ENCODE results near the gene TJAP1. TPM values are rescaled to one million over a fixed set of nuclear protein-coding genes. Genes with fewer than 3 reads are reported as not detected.
"Not testable (repeated sequence)": the region's sequence is repeated elsewhere in the genome, so short reads cannot be mapped to it uniquely, and the experiment has no call there.

Gene TJAP1
- total RNA-seq, 1 donor from 2014 or later, result 45.3 TPM

GRCh38 chr6:43455531-43456428 is 21.6 kb upstream of the TJAP1 start, which contains the start of gene DLK2:
DLK2 (minus strand) TSS chr6:43455548; CDS start chr6:43454825, 723 bp downstream.
- H3K9me3 Mint-ChIP-seq, result no peaks in the 10 kb centered on the region
- POLR2A ChIA-PET, result interaction anchor here (0.6 to 2.1 kb wide), 9 partner anchors 8 to 681 kb away, joined by 3 to 15 read pairs (median 5); partner anchors contain the start of genes ABCC10, LRRC73 and TJAP1
- no peak for TF ChIP-seq CTCF (IDR thresholded peaks at IDR 0.05)
- peak; percentile 41 for DNase-seq
- ATAC-seq (ENCODE audit: low read depth), result peak; percentile 57
- H3K4me3 Mint-ChIP-seq, result peak within 1 kb of the TSS; percentile 88
- H3K27ac Mint-ChIP-seq, result peak within 1 kb of the TSS; percentile 71
- peaks cover 16% of the 10 kb centered on the region for H3K4me1 Mint-ChIP-seq
- peaks cover 24% of the 10 kb centered on the region for H3K36me3 Mint-ChIP-seq (ENCODE audit: low read depth)
- H3K27me3 Mint-ChIP-seq, result no peaks in the 10 kb centered on the region
- intact Hi-C loops (cut with micrococcal nuclease), result loop anchor here (1.0 to 10.0 kb wide), 5 partner anchors 22 to 193 kb away; partner anchors contain the start of genes ABCC10, TJAP1 and ZNF318
- CTCF ChIA-PET, result interaction anchor here (1.1 to 4.2 kb wide), 4 partner anchors 22 to 116 kb away, joined by 3 to 33 read pairs (median 4); partner anchors contain the start of gene TJAP1

GRCh38 chr6:43457643-43458042 is 19.7 kb upstream of the TJAP1 start:
- intact Hi-C loops (cut with micrococcal nuclease), result loop anchor here (10.0 kb wide), 1 partner anchor 93 kb away; the partner anchor contains the start of gene ZNF318
- Mint-ChIP-seq H3K36me3 (ENCODE audit: low read depth) (peaks cover 11% of the 10 kb centered on the region), H3K4me3 (no peak overlapping the region), H3K4me1 (peaks cover 16% of the 10 kb centered on the region), H3K9me3 (no peaks in the 10 kb centered on the region), H3K27me3 (peaks cover 2% of the 10 kb centered on the region), H3K27ac (no peak overlapping the region)
- CTCF ChIA-PET, result no interaction called here
- ATAC-seq (ENCODE audit: low read depth) (no peak), DNase-seq (no peak)
- POLR2A ChIA-PET, result interaction anchor here (0.7 kb wide), 3 partner anchors 31 to 211 kb away, joined by 3 to 4 read pairs (median 4); no protein-coding TSS in a partner anchor
- TF ChIP-seq CTCF (IDR thresholded peaks at IDR 0.05), result no peak

- CTCF ChIA-PET; DNase-seq; H3K4me3 Mint-ChIP-seq; H3K36me3 Mint-ChIP-seq (ENCODE audit: low read depth); H3K9me3 Mint-ChIP-seq; ATAC-seq (ENCODE audit: low read depth); H3K27ac Mint-ChIP-seq; H3K27me3 Mint-ChIP-seq: not testable (repeated sequence)
- intact Hi-C loops (cut with micrococcal nuclease), result loop anchor here (10.0 kb wide), 1 partner anchor 93 kb away; the partner anchor contains the start of gene ZNF318
- POLR2A ChIA-PET, result interaction anchor here (0.6 to 1.0 kb wide), 4 partner anchors 14 to 230 kb away, joined by 3 to 7 read pairs (median 4); no protein-coding TSS in a partner anchor
- H3K4me1 Mint-ChIP-seq, result peaks cover 16% of the 10 kb centered on the region
Observed at GRCh38 chr6:43458154-43458553, 19.2 kb upstream of the TJAP1 start.

DNA sequence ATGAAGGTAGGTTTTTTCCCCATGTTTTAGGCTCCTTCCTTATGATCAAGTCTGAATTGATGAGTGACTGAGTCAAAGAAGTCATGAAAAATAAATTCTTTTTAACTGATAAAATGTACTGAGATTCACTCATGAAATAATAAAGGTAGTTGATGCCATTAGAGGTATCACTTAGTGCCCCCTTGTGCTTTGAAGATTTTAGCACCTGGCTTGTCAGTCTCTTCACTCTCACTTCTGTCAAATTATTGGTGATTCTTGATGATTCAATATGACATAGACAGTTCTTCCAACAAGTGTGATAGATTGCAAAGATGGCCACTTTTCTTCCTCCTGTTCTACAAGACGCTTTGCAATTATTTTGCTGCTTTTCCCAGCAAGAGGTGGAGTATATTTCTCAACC is 17.8 kb upstream of the TJAP1 start:
- Mint-ChIP-seq H3K27ac (no peak overlapping the region), H3K27me3 (peaks cover 9% of the 10 kb centered on the region), H3K4me1 (peaks cover 12% of the 10 kb centered on the region), H3K36me3 (ENCODE audit: low read depth) (peaks cover 2% of the 10 kb centered on the region), H3K4me3 (no peak overlapping the region), H3K9me3 (no peaks in the 10 kb centered on the region)
- intact Hi-C loops (cut with micrococcal nuclease), result loop anchor here (1.0 to 10.0 kb wide), 2 partner anchors 73 to 95 kb away; partner anchors contain the start of gene ZNF318
- ATAC-seq (ENCODE audit: low read depth), result no peak
- TF ChIP-seq CTCF (IDR thresholded peaks at IDR 0.05), result no peak
- ChIA-PET POLR2A (interaction anchor here (0.8 to 1.3 kb wide), 3 partner anchors 12 to 196 kb away, joined by 3 to 4 read pairs (median 3); no protein-coding TSS in a partner anchor), CTCF (interaction anchor here (1.1 to 1.7 kb wide), 3 partner anchors 10 to 196 kb away, joined by 3 to 5 read pairs (median 3); no protein-coding TSS in a partner anchor)
- DNase-seq, result no peak

DNA sequence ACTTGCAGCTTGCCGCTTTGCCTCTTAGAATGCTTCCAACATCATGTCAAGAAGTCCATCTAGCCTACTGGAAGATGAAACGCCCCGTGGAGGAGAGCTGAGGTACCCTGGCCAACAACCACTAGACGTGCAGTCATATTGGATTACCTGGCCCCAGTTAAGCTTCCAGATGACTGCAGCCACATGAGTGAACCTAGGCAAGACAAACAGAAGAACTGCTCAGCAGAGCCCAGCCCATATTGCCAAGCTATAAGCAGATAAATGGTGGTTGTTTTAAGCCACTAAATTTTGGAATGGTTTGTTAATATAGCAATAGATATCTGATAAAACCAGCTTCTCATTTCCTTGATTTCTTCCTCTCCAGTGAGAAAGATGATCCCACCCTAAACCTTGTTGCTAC is 17.3 kb upstream of the TJAP1 start:
- no peak for TF ChIP-seq CTCF (IDR thresholded peaks at IDR 0.05)
- intact Hi-C loops (cut with micrococcal nuclease), result no loop called here
- no peak for ATAC-seq (ENCODE audit: low read depth)
- Mint-ChIP-seq H3K27ac (no peak overlapping the region), H3K9me3 (no peaks in the 10 kb centered on the region), H3K4me3 (no peak overlapping the region), H3K36me3 (ENCODE audit: low read depth) (peaks cover 2% of the 10 kb centered on the region), H3K27me3 (peaks cover 9% of the 10 kb centered on the region), H3K4me1 (peaks cover 12% of the 10 kb centered on the region)
- DNase-seq, result no peak
- POLR2A ChIA-PET, result interaction anchor here (0.8 to 1.3 kb wide), 2 partner anchors 18 to 196 kb away, joined by 3 to 4 read pairs; no protein-coding TSS in a partner anchor
- CTCF ChIA-PET, result interaction anchor here (1.4 to 1.7 kb wide), 2 partner anchors 11 to 196 kb away, joined by 3 to 5 read pairs; no protein-coding TSS in a partner anchor

All from activated B cell treated with CpG ODN at 0.5 μM for 24 hours (primary cell).